Rectal smooth muscle tissue (tissue), 1 donor: ENCODE measurements around the gene P2RY13.

Experiments
- H3K27ac ChIP-seq: one replicate; pipeline ENCODE4 v1.7.0; 2013; ENCODE audit warnings: low read depth, low read length, inconsistent platforms
- H3K27me3 ChIP-seq: one replicate; pipeline ENCODE4 v1.7.0; 2013; ENCODE audit warnings: low read length; ENCODE audit not compliant: control insufficient read depth, insufficient read depth
- H3K36me3 ChIP-seq: one replicate; pipeline ENCODE4 v1.7.0; 2013; ENCODE audit warnings: low read length; ENCODE audit not compliant: control insufficient read depth, insufficient read depth
- H3K4me1 ChIP-seq: one replicate; pipeline ENCODE4 v1.7.0; 2013; ENCODE audit warnings: low read length; ENCODE audit not compliant: control insufficient read depth, insufficient read depth
- H3K4me3 ChIP-seq: one replicate; pipeline ENCODE4 v1.7.0; 2013; ENCODE audit warnings: low read length
- H3K9ac ChIP-seq: one replicate; pipeline ENCODE4 v1.7.0; 2013; ENCODE audit warnings: low read length

The P2RY13 gene

GRCh38 chr3:151318313-151318712, 11.0 kb downstream of the P2RY13 start:
- Histone ChIP-seq H3K36me3 (no peaks in the 10 kb centered on the region), H3K27ac (no peak overlapping the region), H3K4me3 (no peak overlapping the region), H3K9ac (no peak overlapping the region), H3K4me1 (no peaks in the 10 kb centered on the region), H3K27me3 (no peaks in the 10 kb centered on the region)

GRCh38 chr3:151316267-151316991, 12.9 kb downstream of the P2RY13 start, which contains the start of gene GPR87:
Gene GPR87 (minus strand): TSS chr3:151316820. CDS start chr3:151300100, 16,720 bp downstream.
- Histone ChIP-seq H3K36me3 (no peaks in the 10 kb centered on the region), H3K9ac (no peak within 1 kb of the TSS), H3K27ac (no peak within 1 kb of the TSS), H3K4me1 (no peaks in the 10 kb centered on the region), H3K27me3 (no peaks in the 10 kb centered on the region), H3K4me3 (no peak within 1 kb of the TSS)

GRCh38 chr3:151315846-151316245, 13.5 kb downstream of the P2RY13 start:
- Histone ChIP-seq H3K4me1 (no peaks in the 10 kb centered on the region), H3K36me3 (no peaks in the 10 kb centered on the region), H3K27me3 (no peaks in the 10 kb centered on the region), H3K27ac (no peak overlapping the region), H3K9ac (no peak overlapping the region), H3K4me3 (no peak overlapping the region)

- no peak overlapping the region for H3K4me3 ChIP-seq
- H3K27me3 ChIP-seq, result no peaks in the 10 kb centered on the region
- H3K4me1 ChIP-seq, result no peaks in the 10 kb centered on the region
- H3K9ac ChIP-seq, result no peak overlapping the region
- no peak overlapping the region for H3K27ac ChIP-seq
- no peaks in the 10 kb centered on the region for H3K36me3 ChIP-seq
These were observed 14.2 kb downstream of the P2RY13 start for GRCh38 chr3:151315136-151315535.

GRCh38 chr3:151314593-151314992, 14.8 kb downstream of the P2RY13 start:
- no peaks in the 10 kb centered on the region for H3K4me1 ChIP-seq

GRCh38 chr3:151314137-151314536, 15.2 kb downstream of the P2RY13 start:
- H3K9ac ChIP-seq, result no peak overlapping the region
- H3K4me1 ChIP-seq, result no peaks in the 10 kb centered on the region
- H3K36me3 ChIP-seq, result no peaks in the 10 kb centered on the region
- H3K27ac ChIP-seq, result no peak overlapping the region
- no peaks in the 10 kb centered on the region for H3K27me3 ChIP-seq
- no peak overlapping the region for H3K4me3 ChIP-seq

More at GRCh38 chr3:151314593-151314992, 14.8 kb downstream of the P2RY13 start:
- H3K27me3 ChIP-seq, result no peaks in the 10 kb centered on the region
- no peaks in the 10 kb centered on the region for H3K36me3 ChIP-seq
- no peak overlapping the region for H3K9ac ChIP-seq
- H3K27ac ChIP-seq, result no peak overlapping the region
- H3K4me3 ChIP-seq, result no peak overlapping the region

GRCh38 chr3:151312972-151313371, 16.4 kb downstream of the P2RY13 start:
- no peak overlapping the region for H3K4me3 ChIP-seq
- H3K9ac ChIP-seq, result no peak overlapping the region
- no peaks in the 10 kb centered on the region for H3K27me3 ChIP-seq

GRCh38 chr3:151309566-151309965, 19.8 kb downstream of the P2RY13 start:
- H3K36me3 ChIP-seq, result no peaks in the 10 kb centered on the region
- H3K9ac ChIP-seq, result no peak overlapping the region
- no peak overlapping the region for H3K4me3 ChIP-seq
- no peak overlapping the region for H3K27ac ChIP-seq
- H3K27me3 ChIP-seq, result no peaks in the 10 kb centered on the region
- H3K4me1 ChIP-seq, result no peaks in the 10 kb centered on the region

More at GRCh38 chr3:151312972-151313371, 16.4 kb downstream of the P2RY13 start:
- Histone ChIP-seq H3K4me1 (no peaks in the 10 kb centered on the region), H3K36me3 (no peaks in the 10 kb centered on the region), H3K27ac (no peak overlapping the region)

- Histone ChIP-seq H3K27ac (no peak overlapping the region), H3K4me1 (no peaks in the 10 kb centered on the region), H3K9ac (no peak overlapping the region), H3K4me3 (no peak overlapping the region), H3K27me3 (no peaks in the 10 kb centered on the region), H3K36me3 (no peaks in the 10 kb centered on the region)
These were observed 21.5 kb downstream of the P2RY13 start for GRCh38 chr3:151307583-151308488.

- H3K27ac ChIP-seq, result no peak overlapping the region
- no peaks in the 10 kb centered on the region for H3K4me1 ChIP-seq
- no peaks in the 10 kb centered on the region for H3K36me3 ChIP-seq
- H3K27me3 ChIP-seq, result no peaks in the 10 kb centered on the region
- no peak overlapping the region for H3K9ac ChIP-seq
- no peak overlapping the region for H3K4me3 ChIP-seq
These were observed 22.2 kb downstream of the P2RY13 start for GRCh38 chr3:151307131-151307530.

- no peaks in the 10 kb centered on the region for H3K36me3 ChIP-seq
- H3K9ac ChIP-seq, result no peak overlapping the region
- H3K27me3 ChIP-seq, result no peaks in the 10 kb centered on the region
- no peak overlapping the region for H3K4me3 ChIP-seq
- H3K4me1 ChIP-seq, result no peaks in the 10 kb centered on the region
- no peak overlapping the region for H3K27ac ChIP-seq
These were observed 23.1 kb downstream of the P2RY13 start for GRCh38 chr3:151306168-151306810.

- Histone ChIP-seq H3K36me3 (no peaks in the 10 kb centered on the region), H3K9ac (no peak overlapping the region), H3K27me3 (no peaks in the 10 kb centered on the region), H3K4me1 (no peaks in the 10 kb centered on the region), H3K4me3 (no peak overlapping the region), H3K27ac (no peak overlapping the region)
These were observed 23.6 kb downstream of the P2RY13 start for GRCh38 chr3:151305775-151306151.
